Measurements from ENCODE around the gene KLHL41.

DNA sequence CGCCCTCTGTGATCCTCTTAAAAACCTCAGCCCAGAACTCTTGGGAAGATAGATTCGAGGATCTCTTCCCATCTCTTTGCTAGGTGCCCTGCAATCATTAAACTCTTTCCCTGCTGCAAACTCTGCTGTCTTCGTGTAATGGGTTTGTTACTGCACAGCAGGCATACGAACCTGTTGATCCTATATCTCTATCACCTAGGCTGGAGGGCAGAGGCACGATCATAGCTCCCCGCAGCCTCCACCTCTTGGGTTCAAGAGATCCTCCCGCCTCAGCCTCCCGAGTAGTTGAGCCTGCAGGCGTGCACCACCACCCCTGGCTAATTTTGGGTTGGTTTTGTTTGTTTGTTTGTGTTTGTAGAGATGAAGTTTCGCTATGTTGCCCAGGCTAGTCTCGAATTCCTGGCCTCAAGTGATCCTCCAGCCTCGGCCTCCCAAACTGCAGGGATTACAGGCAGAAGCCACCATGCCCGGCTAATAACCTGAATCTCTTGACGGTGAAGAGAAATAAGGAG is 30.7 kb upstream of the KLHL41 start:
- TF ChIP-seq, protein P1, sequence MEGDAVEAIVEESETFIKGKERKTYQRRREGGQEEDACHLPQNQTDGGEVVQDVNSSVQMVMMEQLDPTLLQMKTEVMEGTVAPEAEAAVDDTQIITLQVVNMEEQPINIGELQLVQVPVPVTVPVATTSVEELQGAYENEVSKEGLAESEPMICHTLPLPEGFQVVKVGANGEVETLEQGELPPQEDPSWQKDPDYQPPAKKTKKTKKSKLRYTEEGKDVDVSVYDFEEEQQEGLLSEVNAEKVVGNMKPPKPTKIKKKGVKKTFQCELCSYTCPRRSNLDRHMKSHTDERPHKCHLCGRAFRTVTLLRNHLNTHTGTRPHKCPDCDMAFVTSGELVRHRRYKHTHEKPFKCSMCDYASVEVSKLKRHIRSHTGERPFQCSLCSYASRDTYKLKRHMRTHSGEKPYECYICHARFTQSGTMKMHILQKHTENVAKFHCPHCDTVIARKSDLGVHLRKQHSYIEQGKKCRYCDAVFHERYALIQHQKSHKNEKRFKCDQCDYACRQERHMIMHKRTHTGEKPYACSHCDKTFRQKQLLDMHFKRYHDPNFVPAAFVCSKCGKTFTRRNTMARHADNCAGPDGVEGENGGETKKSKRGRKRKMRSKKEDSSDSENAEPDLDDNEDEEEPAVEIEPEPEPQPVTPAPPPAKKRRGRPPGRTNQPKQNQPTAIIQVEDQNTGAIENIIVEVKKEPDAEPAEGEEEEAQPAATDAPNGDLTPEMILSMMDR (IDR thresholded peaks at IDR 0.05): no peak
- no peak for TF ChIP-seq POLR2A (IDR thresholded peaks at IDR 0.05)

Measured in body of pancreas (tissue), 4 donors.